ENCODE data around the gene STUM.

Gene STUM

DNA sequence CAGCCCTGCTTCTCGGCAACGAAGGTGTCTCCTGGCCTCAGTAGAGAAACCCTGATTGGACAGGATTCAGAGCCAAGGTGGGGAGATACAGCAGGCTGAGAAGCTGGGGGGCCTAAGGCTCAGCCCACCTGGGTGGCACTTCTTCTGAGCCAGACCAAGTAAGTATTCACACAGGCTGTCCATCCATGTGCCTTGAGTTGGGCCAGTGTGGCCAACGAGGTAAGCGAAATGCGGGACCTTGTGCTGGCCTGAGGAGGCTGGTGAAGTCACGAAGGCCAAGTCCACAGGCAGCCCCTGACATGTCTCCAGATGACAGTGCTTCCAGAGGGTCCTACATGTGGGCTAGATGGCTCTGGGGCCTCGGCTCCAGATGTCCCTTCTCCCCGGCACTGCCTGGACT is 99.2 kb downstream of the STUM start:
- no peak overlapping the region for H3K27ac ChIP-seq
- no peak for DNase-seq (ENCODE audit: low read depth, low spot score)

DNA sequence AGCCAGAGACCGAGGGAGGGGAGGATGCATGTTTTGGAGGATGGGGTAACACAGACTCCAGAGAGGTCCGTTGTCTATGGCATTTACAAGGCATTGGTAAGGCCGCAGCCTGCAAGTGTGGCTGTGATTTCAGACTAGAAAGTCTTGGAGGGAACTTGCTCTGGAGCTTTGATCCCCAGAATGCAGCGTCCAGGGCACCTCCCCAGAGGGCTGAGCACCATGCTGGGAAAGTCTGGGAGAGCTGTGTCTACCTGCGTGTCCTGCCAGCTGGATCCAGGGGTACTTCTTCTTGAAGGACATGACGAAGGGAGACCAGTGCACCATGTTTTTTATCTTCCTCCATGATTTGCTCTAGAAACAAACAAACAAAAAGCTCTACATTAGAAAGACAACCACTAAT is 99.9 kb downstream of the STUM start:
- no peak overlapping the region for H3K27ac ChIP-seq
- DNase-seq (ENCODE audit: low read depth, low spot score) = no peak

DNA sequence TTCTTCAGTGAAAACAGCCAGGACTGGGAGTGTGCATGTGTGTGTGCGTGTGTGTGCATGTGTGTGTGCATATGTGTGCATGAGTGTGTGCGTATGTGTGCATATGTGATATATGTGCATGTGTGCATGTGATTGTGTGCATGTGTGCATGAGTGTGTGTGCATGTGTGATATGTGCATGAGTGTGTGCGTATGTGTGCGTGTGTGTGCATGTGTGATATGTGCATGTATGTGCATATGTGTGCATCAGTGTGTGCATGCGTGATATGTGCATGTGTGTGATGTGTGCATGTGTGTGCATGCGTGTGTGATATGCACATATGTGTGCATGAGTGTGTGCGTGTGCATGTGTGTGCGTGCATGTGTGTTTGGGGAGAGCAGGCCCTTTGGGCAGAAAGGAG is 100.7 kb downstream of the STUM start:
- H3K27ac ChIP-seq = no peak overlapping the region
- DNase-seq (ENCODE audit: low read depth, low spot score) = no peak

DNA sequence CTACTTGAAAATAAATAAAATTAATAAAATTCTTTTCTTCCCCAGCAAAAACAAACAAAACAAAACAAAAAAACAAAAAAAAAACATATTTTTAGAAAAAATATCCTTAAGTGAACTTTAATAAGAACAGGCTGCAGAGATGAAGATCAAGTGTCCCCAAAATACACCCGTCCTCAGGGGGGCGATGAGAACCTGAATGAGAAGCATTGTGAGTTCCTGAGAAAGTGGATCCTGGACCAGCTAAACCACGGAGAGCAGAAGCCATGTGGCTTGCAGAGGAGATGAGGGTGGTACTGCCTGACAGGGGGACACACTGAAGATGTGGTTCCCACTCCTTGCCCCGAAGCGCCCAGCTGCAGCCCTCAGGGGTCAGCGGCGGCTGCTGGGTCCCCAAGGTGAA is 101.2 kb downstream of the STUM start:
- H3K27ac ChIP-seq = no peak overlapping the region
- DNase-seq (ENCODE audit: low read depth, low spot score) = no peak

DNA sequence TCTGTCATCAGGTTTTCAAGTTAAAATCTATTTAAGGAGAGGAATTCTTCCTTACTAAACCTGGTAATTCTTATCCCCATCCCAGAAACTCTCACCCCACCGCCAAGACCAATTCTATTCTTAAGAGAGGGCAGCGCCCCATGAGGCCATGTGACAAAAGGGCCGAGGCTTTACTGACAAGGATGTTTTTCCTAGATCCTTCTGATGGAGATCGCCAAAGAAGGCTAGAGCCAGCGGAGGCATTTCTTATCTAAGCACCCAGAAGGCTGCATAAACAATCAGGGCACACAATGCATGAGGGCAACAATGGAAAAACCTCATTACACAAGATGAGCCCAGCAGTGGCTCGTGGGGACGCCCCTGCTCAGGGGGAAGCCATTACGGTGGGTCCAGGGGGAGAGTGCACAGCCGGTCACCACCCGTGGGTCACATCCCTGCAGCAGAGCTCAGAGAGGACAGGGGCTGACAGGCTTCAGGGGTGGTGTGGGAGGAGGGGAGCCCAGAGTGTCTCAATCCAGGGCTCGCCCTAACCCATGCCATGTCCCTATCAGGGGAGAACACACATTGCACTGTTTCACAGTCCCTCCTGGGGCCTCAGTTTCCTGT is 101.8 kb downstream of the STUM start:
- no peak overlapping the region for H3K27ac ChIP-seq
- no peak for DNase-seq (ENCODE audit: low read depth, low spot score)

GRCh38 chr1:226651041-226651731 is 102.6 kb downstream of the STUM start:
- DNase-seq (ENCODE audit: low read depth, low spot score) = no peak
- H3K27ac ChIP-seq = no peak overlapping the region

GRCh38 chr1:226651732-226652105 is 103.2 kb downstream of the STUM start:
- DNase-seq (ENCODE audit: low read depth, low spot score) = no peak
- H3K27ac ChIP-seq = no peak overlapping the region

DNA sequence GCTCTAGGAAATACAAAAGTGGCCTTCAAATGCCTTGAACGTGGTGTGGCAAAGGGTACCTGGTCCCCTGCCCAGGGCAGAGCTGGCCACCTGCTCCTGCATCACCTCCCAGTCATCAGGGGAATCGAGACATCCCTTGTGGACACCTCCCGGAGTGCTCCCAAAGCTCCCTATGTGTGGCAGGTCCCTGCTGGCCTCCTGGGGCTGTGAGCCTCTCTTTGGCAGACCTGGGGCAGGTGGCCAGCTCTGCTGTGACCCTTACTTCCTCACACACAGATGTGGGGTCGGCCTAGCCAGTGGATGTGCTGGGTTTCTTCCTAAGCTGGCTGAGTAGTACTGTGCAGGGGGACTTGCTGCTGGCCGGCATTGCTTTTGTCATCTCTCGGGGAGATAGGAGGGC is 104.0 kb downstream of the STUM start:
- no peak for DNase-seq (ENCODE audit: low read depth, low spot score)
- H3K27ac ChIP-seq = no peak overlapping the region

- no peak overlapping the region for H3K27ac ChIP-seq
- no peak for DNase-seq (ENCODE audit: low read depth, low spot score)
Observed at GRCh38 chr1:226653311-226653921, 104.9 kb downstream of the STUM start.

GRCh38 chr1:226654046-226654667 is 105.6 kb downstream of the STUM start:
- no peak overlapping the region for H3K27ac ChIP-seq
- DNase-seq (ENCODE audit: low read depth, low spot score) = no peak

DNA sequence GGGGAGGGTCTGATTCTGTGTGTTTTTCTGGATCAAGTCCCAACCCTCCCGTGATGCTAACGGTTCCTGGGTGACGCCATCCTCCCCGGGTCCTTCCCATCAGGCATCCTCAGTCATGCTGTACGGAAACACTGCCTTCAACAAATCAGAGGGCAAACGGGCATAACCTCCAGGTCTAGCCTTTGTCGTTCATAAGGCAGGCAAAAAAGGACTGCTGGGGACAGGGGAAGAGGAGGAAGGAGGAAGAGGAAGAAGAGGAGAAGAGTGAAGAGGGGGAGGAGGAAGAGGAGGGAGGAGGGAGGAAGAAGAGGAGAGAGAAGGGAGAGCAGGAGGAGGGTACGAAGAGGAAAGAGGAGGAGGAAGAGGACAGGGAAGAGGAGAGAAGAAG is 106.1 kb downstream of the STUM start:
- H3K27ac ChIP-seq = no peak overlapping the region
- DNase-seq (ENCODE audit: low read depth, low spot score) = no peak

DNA sequence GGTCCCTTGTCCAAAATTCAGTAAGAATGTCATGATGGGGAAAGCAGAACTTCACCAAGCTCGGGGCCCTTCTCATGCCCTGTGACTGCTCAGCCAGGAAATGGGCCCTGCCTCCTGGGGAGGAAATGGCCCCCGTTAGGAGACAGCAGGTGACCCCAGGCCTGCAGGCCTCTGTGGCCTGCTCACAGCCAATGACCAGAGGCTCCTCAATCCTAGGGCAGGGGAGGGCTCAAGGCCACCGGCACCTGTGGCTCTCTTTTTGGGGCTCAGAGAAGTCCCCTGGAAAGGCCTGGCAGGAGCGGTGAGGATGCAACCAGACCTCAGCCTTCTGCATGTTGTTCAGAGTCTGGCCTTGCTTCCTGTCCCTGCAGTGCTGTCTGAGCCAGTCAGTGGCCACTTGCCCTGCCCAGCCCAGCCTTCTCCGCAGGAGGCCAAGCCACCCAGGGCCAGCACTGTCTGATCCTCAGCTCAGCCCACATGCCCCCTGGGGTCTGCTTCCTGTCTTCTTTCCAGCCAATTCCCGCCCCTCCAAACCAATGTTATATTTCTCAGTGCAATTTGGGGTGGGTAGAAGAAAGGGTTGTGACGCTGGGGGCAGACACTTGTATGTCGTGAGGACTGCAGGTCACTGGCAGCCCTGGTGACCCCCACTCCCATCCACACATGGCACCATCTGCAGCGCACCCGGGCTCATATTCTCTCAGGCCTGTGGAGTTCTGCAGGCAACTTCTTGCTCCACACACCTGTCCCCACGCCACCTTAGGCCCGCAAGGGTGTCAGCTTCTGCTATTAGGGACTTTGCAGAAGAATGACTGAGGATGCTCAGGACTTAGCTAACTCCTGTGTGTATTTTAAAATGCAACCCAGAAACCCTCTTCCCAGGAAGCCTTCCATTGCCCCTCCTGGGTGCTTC is 106.9 kb downstream of the STUM start:
- no peak overlapping the region for H3K27ac ChIP-seq
- no peak for DNase-seq (ENCODE audit: low read depth, low spot score)

- DNase-seq (ENCODE audit: low read depth, low spot score) = no peak
- H3K27ac ChIP-seq = peak overlapping the region; percentile 41
Observed at GRCh38 chr1:226656201-226656600, 107.6 kb downstream of the STUM start.

GRCh38 chr1:226656601-226657277 is 108.2 kb downstream of the STUM start:
- DNase-seq (ENCODE audit: low read depth, low spot score) = peak; percentile 59
- peak overlapping the region; percentile 41 for H3K27ac ChIP-seq

DNA sequence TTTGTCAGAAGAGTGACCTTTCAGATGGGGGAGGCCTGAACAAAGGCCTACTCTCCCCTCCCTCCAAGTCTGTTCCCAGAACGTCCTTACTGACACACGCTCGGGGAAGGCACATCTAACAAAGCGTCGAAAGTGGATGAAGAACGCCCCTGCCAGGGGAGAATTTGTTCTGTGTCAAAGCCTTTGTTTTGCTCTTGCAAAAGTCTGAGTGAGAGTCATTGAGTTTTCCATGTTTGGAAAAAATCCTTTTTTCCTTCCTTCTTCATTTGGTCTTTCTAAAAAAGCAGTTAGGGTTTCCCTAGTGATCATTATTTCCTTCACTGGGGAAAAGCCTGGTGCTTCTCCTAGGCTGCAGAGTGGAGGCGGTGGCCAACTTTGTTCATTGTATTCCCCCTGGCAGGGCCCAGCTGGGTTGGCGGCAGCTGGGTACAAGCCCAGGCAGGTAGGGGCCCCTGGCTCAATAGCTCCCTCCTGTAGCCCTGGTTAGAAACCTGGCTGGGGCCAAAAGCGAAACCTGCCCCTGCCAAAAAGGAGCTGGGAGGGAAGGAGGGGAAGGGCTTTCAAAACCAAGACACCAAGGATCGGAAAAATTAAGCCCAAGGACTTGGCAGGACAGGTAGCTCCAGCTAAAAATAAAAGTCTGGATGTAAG is 109.5 kb downstream of the STUM start:
- peak; percentile 61 for DNase-seq (ENCODE audit: low read depth, low spot score)
- H3K27ac ChIP-seq = peak overlapping the region; percentile 41

GRCh38 chr1:226658546-226659125 is 110.1 kb downstream of the STUM start:
- no peak for DNase-seq (ENCODE audit: low read depth, low spot score)
- peak overlapping the region; percentile 41 for H3K27ac ChIP-seq

Measured in epithelial cell of prostate (primary cell).